Coronary artery (tissue), 2 donors: Measurements from ENCODE around the gene SLC5A3.
A peak's percentile ranks its signal among the peaks of the same experiment; 100 is the strongest.

ENCODE experiments used
- DNase-seq: peaks from one replicate; pipeline ENCODE4 v3.0.0-alpha.2; 2017; ENCODE audit warnings: low spot score
- H3K27ac ChIP-seq, 2 donors: fragments of 200-600 bp; sonication (generic); one replicate each; pipeline ENCODE4 v1.5.1; 2016 to 2019
- H3K4me3 ChIP-seq: fragments of 200-600 bp; sonication (generic); 2 replicates; pipeline ENCODE4 v1.5.1; 2016; ENCODE audit warnings: mild to moderate bottlenecking, moderate library complexity
- TF ChIP-seq, protein P1 (sequence below): fragments of 200-600 bp; sonication (generic); IDR thresholded peaks from one replicate; pipeline ENCODE4 v1.5.1; 2019; ENCODE audit warnings: antibody characterized with exemption

Gene SLC5A3

DNA sequence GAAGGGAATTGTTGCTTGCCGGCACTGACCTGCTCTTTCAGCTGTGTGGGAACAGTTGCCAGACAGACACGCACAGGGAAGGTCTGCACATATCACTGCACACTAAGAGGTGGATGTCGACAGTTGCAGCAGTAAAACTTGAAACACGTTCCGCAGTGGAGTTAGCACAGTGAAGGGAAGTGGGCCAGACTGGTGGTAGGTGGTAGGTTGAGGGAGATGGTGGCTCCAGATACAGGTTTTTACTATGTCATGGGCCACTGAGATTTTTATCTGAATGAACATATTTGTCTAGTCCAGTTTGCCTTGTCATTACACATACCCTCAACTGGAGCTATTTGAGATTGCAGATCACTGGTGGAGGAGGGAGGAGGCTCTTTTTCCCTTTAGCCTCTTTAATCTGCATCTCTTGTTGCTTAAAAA, 13.5 kb downstream of the SLC5A3 start:
- TF ChIP-seq, protein P1, sequence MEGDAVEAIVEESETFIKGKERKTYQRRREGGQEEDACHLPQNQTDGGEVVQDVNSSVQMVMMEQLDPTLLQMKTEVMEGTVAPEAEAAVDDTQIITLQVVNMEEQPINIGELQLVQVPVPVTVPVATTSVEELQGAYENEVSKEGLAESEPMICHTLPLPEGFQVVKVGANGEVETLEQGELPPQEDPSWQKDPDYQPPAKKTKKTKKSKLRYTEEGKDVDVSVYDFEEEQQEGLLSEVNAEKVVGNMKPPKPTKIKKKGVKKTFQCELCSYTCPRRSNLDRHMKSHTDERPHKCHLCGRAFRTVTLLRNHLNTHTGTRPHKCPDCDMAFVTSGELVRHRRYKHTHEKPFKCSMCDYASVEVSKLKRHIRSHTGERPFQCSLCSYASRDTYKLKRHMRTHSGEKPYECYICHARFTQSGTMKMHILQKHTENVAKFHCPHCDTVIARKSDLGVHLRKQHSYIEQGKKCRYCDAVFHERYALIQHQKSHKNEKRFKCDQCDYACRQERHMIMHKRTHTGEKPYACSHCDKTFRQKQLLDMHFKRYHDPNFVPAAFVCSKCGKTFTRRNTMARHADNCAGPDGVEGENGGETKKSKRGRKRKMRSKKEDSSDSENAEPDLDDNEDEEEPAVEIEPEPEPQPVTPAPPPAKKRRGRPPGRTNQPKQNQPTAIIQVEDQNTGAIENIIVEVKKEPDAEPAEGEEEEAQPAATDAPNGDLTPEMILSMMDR = no peak
- no peak overlapping the region for H3K4me3 ChIP-seq
- no peak for DNase-seq
- H3K27ac ChIP-seq = no peak overlapping the region

DNA sequence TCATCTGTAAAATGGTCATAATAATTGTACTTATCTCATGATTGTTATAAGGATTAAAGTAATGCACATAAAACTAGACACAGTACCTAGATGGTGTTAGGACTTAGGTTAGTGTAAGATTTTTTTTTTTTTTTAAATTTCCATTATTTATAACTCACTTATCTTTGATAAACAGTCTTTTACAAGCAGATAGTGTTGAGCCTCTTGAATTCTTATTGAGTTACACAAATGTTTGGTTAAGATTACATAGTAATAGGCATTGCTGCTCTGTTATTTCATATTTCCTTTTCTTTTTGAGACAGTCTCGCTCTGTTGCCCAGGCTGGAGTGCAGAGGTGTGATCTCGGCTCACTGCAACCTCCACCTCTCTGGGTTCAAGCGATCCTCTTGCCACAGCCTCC, 15.4 kb downstream of the SLC5A3 start:
- Histone ChIP-seq H3K4me3 (no peak overlapping the region), H3K27ac (no peak overlapping the region)
- no peak for DNase-seq
- TF ChIP-seq, protein P1 = no peak

DNA sequence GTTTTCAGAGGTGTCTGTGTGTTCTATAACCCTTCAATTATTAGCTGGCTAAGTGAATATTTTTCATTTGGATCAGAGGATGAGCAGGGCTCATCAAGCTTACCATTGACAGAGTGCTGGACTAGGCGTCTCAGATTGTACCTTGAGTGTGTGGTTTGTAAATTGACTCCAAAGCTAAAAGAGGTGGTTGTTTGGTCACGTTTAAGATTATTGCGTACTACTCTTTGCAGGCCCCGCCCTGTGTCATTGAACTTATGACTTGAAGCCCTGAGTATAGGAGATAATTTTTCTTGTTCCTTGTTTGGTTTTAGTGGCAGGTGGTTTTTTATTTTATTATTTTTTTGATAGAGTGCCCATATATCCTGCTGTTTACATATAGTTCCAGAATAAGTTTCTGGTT, 17.7 kb downstream of the SLC5A3 start:
- Histone ChIP-seq H3K27ac (no peak overlapping the region), H3K4me3 (no peak overlapping the region)
- DNase-seq = no peak
- TF ChIP-seq, protein P1 = no peak

DNA sequence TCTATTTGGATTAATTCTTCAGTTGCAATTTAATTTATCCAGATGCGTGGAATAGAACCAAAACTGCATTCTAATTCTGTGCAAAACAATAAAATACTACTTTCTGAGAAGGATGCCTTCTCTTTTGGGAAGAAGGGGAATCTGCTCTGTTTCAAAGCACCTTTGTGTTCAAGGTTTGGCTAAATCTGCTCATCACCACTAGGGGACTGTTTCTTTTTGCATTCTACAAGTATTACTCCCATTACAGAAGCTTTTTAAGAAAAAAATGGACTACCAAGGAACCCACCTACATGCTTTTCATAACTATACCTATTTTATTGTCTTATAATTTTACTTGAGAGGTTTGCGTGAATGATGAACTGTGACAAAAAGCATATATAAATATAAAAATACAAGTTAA, 18.2 kb downstream of the SLC5A3 start:
- TF ChIP-seq, protein P1 = no peak
- Histone ChIP-seq H3K27ac (no peak overlapping the region), H3K4me3 (no peak overlapping the region)
- no peak for DNase-seq

DNA sequence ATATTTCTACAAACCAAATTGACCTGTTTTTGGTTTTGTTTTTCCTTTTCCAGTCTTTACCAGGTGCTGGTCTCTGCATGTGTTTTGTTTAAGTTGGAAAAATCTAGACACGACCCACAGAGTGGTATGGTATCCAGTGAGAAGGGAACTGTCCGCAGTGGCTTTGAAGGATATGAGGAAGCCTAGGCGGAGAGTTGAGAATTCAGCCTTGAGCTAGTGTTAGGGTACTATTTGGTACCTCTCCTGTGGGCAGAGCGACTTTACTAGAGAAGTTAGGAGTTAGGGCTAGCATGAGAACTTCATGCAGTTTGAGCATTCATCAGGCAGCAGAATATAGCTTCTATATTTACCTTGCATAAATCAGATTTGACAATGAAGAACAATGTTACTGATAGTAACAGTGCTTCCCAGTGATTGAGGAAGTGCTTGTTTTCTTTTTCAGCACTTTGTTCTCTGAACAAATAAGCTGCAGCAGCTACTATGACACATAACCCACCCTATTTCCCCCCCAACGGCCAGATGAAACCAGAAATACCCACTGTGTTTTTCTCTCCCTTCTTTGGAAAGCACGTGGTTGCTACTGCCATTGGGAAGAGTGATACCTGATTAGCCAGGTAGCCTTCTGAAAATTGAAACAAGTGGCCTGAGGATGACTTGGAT, 19.0 kb downstream of the SLC5A3 start:
- Histone ChIP-seq H3K27ac (peak overlapping the region in 1 of 2 donors; percentile 6), H3K4me3 (no peak overlapping the region)
- TF ChIP-seq, protein P1 = no peak
- DNase-seq = no peak

DNA sequence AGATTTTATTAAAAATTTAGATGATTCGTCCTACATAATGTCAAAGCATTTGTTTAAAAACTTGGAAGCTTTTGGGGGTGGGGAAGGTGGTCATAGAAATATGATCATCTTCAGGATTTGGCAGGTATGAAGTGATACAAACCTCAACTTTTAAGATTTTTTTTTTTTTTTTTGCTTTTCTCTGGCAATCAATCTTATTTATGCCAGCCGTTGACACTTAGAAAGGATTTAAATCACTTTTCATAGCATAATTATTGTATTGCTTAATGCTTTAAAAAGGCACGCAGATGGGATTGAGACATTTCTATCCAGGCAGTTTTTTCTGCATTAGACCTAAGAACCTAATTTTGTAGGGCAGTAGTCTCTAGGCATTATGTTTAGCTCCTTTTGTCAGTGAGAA, 19.7 kb downstream of the SLC5A3 start:
- no peak overlapping the region for H3K4me3 ChIP-seq
- TF ChIP-seq, protein P1 = no peak
- DNase-seq = no peak
- H3K27ac ChIP-seq = no peak overlapping the region

DNA sequence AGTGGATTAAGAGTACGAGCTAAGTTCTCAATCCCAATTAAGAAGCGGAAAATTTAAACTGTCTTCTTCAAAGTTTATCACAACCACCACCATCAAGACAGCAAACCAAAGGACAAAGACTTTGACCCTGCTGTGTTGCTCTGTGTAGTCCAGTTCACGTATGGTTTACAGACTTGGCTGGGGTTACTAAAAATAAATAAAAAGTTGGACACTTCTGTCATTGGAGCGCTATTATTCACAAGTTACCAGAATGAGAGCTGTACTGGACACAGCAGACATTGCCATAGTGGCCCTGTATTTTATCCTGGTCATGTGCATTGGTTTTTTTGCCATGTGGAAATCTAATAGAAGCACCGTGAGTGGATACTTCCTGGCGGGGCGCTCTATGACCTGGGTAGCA, 21.6 kb downstream of the SLC5A3 start:
- no peak for DNase-seq
- TF ChIP-seq, protein P1 = no peak
- H3K27ac ChIP-seq = no peak overlapping the region
- no peak overlapping the region for H3K4me3 ChIP-seq
